MM.1S (cell line): ENCODE measurements around the gene TREML1.

Experiments used
- DNase-seq: peaks from one replicate; pipeline ENCODE4 v3.0.0-alpha.2; 2015
- H2AFZ ChIP-seq: fragments of 300-600 bp; sonication (generic); 2 replicates; pipeline ENCODE4 v1.6.0; 2016; ENCODE audit warnings: antibody characterized with exemption, low read length
- H3F3A ChIP-seq: fragments of 300-600 bp; sonication (generic); 2 replicates; pipeline ENCODE4 v1.6.1; 2016; ENCODE audit warnings: mild to moderate bottlenecking, antibody characterized with exemption, low read length, moderate library complexity, mixed read lengths; ENCODE audit not compliant: insufficient read depth
- H3K27ac ChIP-seq: fragments of 300-600 bp; sonication (generic); 2 replicates; pipeline ENCODE4 v1.5.1; 2016; ENCODE audit warnings: mild to moderate bottlenecking, low read length
- H3K27me3 ChIP-seq: fragments of 300-600 bp; sonication (generic); replicated peaks from 2 replicates; pipeline ENCODE4 v1.6.0; 2016; ENCODE audit warnings: low read length; ENCODE audit not compliant: insufficient read depth
- H3K36me3 ChIP-seq: fragments of 300-600 bp; sonication (generic); replicated peaks from 2 replicates; pipeline ENCODE4 v1.6.1; 2016; ENCODE audit warnings: mild to moderate bottlenecking, low read length, mixed read lengths; ENCODE audit not compliant: insufficient read depth
- H3K4me1 ChIP-seq: fragments of 300-600 bp; sonication (generic); 2 replicates; pipeline ENCODE4 v1.6.1; 2016; ENCODE audit warnings: low read length, mixed read lengths
- H3K4me2 ChIP-seq: fragments of 300-600 bp; sonication (generic); 2 replicates; pipeline ENCODE4 v1.6.0; 2016; ENCODE audit warnings: low read depth, low read length
- H3K4me3 ChIP-seq: fragments of 300-600 bp; sonication (generic); 2 replicates; pipeline ENCODE4 v1.5.1; 2016; ENCODE audit warnings: low read length, mixed read lengths
- H3K79me2 ChIP-seq: fragments of 300-600 bp; sonication (generic); 2 replicates; pipeline ENCODE4 v1.6.1; 2016; ENCODE audit warnings: mixed run types, low read length, mixed read lengths
- H3K9ac ChIP-seq: fragments of 300-600 bp; sonication (generic); 2 replicates; pipeline ENCODE4 v1.6.1; 2016; ENCODE audit warnings: low read length, mixed read lengths
- H3K9me2 ChIP-seq: fragments of 300-600 bp; sonication (generic); replicated peaks from 2 replicates; pipeline ENCODE4 v1.6.1; 2016; ENCODE audit warnings: mild to moderate bottlenecking, low read length, mixed read lengths; ENCODE audit not compliant: insufficient read depth
- H3K9me3 ChIP-seq: fragments of 300-600 bp; sonication (generic); replicated peaks from 2 replicates; pipeline ENCODE4 v1.6.1; 2016; ENCODE audit warnings: mild to moderate bottlenecking, low read length, mixed read lengths; ENCODE audit not compliant: insufficient read depth
- H4K20me1 ChIP-seq: fragments of 300-600 bp; sonication (generic); 2 replicates; pipeline ENCODE4 v1.6.1; 2016; ENCODE audit warnings: mild to moderate bottlenecking, low read length, moderate library complexity, mixed read lengths; ENCODE audit not compliant: insufficient read depth
- CTCF ChIP-seq: fragments of 300-600 bp; sonication (generic); IDR thresholded peaks from 2 replicates; pipeline ENCODE4 v1.5.1; 2016; ENCODE audit warnings: antibody characterized with exemption, low read length, mixed read lengths
- EZH2 ChIP-seq: fragments of 300-600 bp; sonication (generic); optimal IDR thresholded peaks from 2 replicates; pipeline ENCODE3; 2017; ENCODE audit warnings: low read depth, mild to moderate bottlenecking, antibody characterized with exemption, low read length, mixed read lengths
- EZH2phosphoT487 ChIP-seq: fragments of 300-600 bp; sonication (generic); IDR thresholded peaks from 2 replicates; pipeline ENCODE4 v1.6.1; 2018; ENCODE audit warnings: antibody characterized with exemption, low read length

TREML1 gene

GRCh38 chr6:41156001-41156400, 1.9 kb upstream of the TREML1 start:
- DNase-seq: no peak
- Histone ChIP-seq H3K9me2 (no peaks in the 10 kb centered on the region), H2AFZ (no peak overlapping the region), H3K27me3 (no peaks in the 10 kb centered on the region), H3K4me3 (no peak overlapping the region), H3F3A (no peaks in the 10 kb centered on the region), H3K4me1 (no peaks in the 10 kb centered on the region), H3K36me3 (no peaks in the 10 kb centered on the region), H3K9me3 (no peaks in the 10 kb centered on the region), H3K27ac (no peak overlapping the region), H4K20me1 (no peaks in the 10 kb centered on the region), H3K9ac (no peak overlapping the region), H3K79me2 (no peaks in the 10 kb centered on the region), H3K4me2 (no peak overlapping the region)
- no peak for TF ChIP-seq EZH2
- no peak for TF ChIP-seq CTCF
- TF ChIP-seq EZH2phosphoT487: no peak

DNA sequence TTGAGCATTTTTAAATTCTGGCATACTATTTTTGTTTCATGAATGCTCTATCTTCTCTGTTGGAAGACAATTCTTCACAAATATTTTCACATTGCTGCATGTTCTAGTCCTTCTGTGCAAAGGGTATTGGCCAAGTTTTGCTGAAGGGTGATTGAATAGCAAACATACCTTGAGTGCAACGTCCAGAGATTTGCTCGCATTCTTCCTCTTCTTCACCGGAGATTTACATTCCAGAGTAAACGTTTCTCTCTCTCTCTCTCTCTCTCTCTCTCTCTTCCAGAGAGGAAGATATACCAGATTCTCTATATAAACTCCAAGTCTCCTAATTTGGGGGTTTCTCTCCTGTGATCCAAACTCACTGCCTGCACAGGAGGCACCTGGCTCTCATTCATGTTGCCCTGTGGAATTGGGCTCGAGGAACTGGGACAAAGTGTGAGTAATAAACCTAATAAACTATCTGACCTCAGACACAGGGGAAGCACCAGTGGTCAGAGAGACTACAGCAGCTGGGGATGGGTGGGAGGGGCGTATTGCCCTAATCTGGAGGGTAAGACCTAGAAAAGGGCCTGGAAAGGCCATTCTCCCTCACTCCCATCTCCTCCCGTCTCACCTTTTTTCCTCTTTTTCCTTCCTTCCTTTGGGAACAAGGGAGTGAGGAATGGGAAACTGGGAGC, 1.1 kb upstream of the TREML1 start:
- no peak for TF ChIP-seq EZH2phosphoT487
- TF ChIP-seq EZH2: no peak
- TF ChIP-seq CTCF: no peak
- H4K20me1 ChIP-seq: no peaks in the 10 kb centered on the region
- H3K79me2 ChIP-seq: no peaks in the 10 kb centered on the region
- no peak overlapping the region for H3K27ac ChIP-seq
- no peak for DNase-seq
- H3K4me3 ChIP-seq: no peak overlapping the region
- no peaks in the 10 kb centered on the region for H3F3A ChIP-seq
- H2AFZ ChIP-seq: no peak overlapping the region
- H3K9me2 ChIP-seq: no peaks in the 10 kb centered on the region
- no peaks in the 10 kb centered on the region for H3K9me3 ChIP-seq
- no peak overlapping the region for H3K4me2 ChIP-seq
- H3K27me3 ChIP-seq: no peaks in the 10 kb centered on the region
- H3K4me1 ChIP-seq: no peaks in the 10 kb centered on the region
- no peak overlapping the region for H3K9ac ChIP-seq
- no peaks in the 10 kb centered on the region for H3K36me3 ChIP-seq

GRCh38 chr6:41153451-41153850, 696 bp downstream of the TREML1 start:
- no peak overlapping the region for H3K4me3 ChIP-seq
- H3F3A ChIP-seq: no peaks in the 10 kb centered on the region
- H3K9me2 ChIP-seq: no peaks in the 10 kb centered on the region
- no peaks in the 10 kb centered on the region for H3K27me3 ChIP-seq
- TF ChIP-seq EZH2phosphoT487 (no peak), CTCF (no peak), EZH2 (no peak)
- no peaks in the 10 kb centered on the region for H3K4me1 ChIP-seq
- H4K20me1 ChIP-seq: no peaks in the 10 kb centered on the region
- H3K27ac ChIP-seq: no peak overlapping the region
- no peak overlapping the region for H3K9ac ChIP-seq
- no peak overlapping the region for H2AFZ ChIP-seq
- H3K9me3 ChIP-seq: no peaks in the 10 kb centered on the region
- H3K36me3 ChIP-seq: no peaks in the 10 kb centered on the region
- H3K79me2 ChIP-seq: no peaks in the 10 kb centered on the region
- H3K4me2 ChIP-seq: no peak overlapping the region
- DNase-seq: no peak
